HepG2 (cell line): Measurements from ENCODE around the gene SMAD2.

Experiments used
- ADNP ChIP-seq: sonication (generic); formaldehyde crosslinking; IDR thresholded peaks from 2 replicates; pipeline ENCODE4 v1.4.0; 2020; ENCODE audit warnings: missing genetic modification reagents
- CBX1 ChIP-seq: IDR thresholded peaks from one replicate; pipeline ENCODE4 v1.6.1; 2016; ENCODE audit warnings: antibody characterized with exemption, low read depth
- CREB1 ChIP-seq, 2 experiments: fragments of 450-650 bp in 1 of 2; IDR thresholded peaks; 2 replicates each; pipeline ENCODE4 v1.6.1; 2016 to 2017; ENCODE audit warnings: control low read depth in 1 of 2, mild to moderate bottlenecking in 1 of 2, missing compliant biosample characterization in 1 of 2, missing genetic modification characterization in 1 of 2
- DR1 ChIP-seq: sonication (generic); formaldehyde crosslinking; IDR thresholded peaks from 2 replicates; pipeline ENCODE4 v1.8.0; 2021; ENCODE audit warnings: mild to moderate bottlenecking, missing genetic modification reagents, inconsistent platforms
- EP300 ChIP-seq, 3 experiments: sonication (generic) in 1 of 3; formaldehyde crosslinking in 1 of 3; IDR thresholded peaks; 2 replicates each; pipeline versions ENCODE4 v1.5.1 to v1.6.1; 2011 to 2020; ENCODE audit warnings: low read depth in 2 of 3, low read length in 2 of 3, borderline replicate concordance in 1 of 3, improper control_type of control experiment in 1 of 3, mild to moderate bottlenecking in 1 of 3, missing genetic modification reagents in 1 of 3, moderate library complexity in 1 of 3
- KDM1A ChIP-seq: IDR thresholded peaks from 2 replicates; pipeline ENCODE4 v1.6.1; 2016; ENCODE audit warnings: missing compliant biosample characterization
- MEF2D ChIP-seq: sonication (generic); formaldehyde crosslinking; IDR thresholded peaks from 2 replicates; pipeline ENCODE4 v1.5.1; 2020; ENCODE audit warnings: mild to moderate bottlenecking, missing genetic modification reagents
- PHF20 ChIP-seq: sonication (generic); formaldehyde crosslinking; IDR thresholded peaks from 2 replicates; pipeline ENCODE4 v1.5.0; 2020; ENCODE audit warnings: mild to moderate bottlenecking, missing genetic modification reagents
- POLR2AphosphoS5 ChIP-seq: IDR thresholded peaks from 2 replicates; pipeline ENCODE4 v1.6.1; 2012; ENCODE audit warnings: low read depth, low read length
- PRPF4 ChIP-seq: fragments of 200-400 bp; formaldehyde crosslinking; IDR thresholded peaks from 2 replicates; pipeline ENCODE4 v1.6.1; 2016; ENCODE audit warnings: low read length, low read depth; ENCODE audit not compliant: poor library complexity, severe bottlenecking
- RNF2 ChIP-seq: fragments of 450-650 bp; conservative IDR thresholded peaks from 2 replicates; pipeline ENCODE4 v1.6.1; 2016; ENCODE audit warnings: low read depth
- ZNF775 ChIP-seq: sonication (generic); formaldehyde crosslinking; IDR thresholded peaks from 2 replicates; pipeline ENCODE4 v1.4.0; 2020; ENCODE audit warnings: missing genetic modification reagents, mild to moderate bottlenecking, moderate library complexity, borderline replicate concordance
- TF ChIP-seq, protein P1 (sequence below): sonication (generic); formaldehyde crosslinking; IDR thresholded peaks from 2 replicates; pipeline ENCODE4 v1.5.0; 2020; ENCODE audit warnings: mild to moderate bottlenecking, missing genetic modification reagents, moderate library complexity
- TF ChIP-seq, protein P2 (sequence below): sonication (generic); formaldehyde crosslinking; IDR thresholded peaks from 2 replicates; pipeline ENCODE4 v1.8.0; 2022; ENCODE audit warnings: missing genetic modification reagents, mild to moderate bottlenecking, borderline replicate concordance

DNA sequence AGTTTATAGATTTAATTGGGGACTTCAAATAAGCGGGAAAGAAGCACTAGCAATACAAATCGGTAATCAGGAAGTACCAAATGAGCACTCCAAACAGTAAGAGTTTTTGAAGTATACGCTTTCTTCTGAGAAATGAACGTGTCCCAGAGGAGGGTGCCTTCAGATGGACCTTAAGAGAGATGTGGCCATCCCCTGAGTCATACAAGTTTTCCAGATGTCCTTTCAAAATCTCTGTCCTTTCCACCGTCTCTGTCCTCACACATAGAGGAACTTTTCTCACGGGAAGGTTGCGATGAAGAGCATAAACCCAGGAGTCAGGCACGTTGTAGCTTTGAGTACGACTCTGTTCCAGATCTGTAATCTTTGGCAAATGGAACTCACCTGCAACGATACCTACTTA is 1.7 kb upstream of the SMAD2 start:
- TF ChIP-seq, protein P1, sequence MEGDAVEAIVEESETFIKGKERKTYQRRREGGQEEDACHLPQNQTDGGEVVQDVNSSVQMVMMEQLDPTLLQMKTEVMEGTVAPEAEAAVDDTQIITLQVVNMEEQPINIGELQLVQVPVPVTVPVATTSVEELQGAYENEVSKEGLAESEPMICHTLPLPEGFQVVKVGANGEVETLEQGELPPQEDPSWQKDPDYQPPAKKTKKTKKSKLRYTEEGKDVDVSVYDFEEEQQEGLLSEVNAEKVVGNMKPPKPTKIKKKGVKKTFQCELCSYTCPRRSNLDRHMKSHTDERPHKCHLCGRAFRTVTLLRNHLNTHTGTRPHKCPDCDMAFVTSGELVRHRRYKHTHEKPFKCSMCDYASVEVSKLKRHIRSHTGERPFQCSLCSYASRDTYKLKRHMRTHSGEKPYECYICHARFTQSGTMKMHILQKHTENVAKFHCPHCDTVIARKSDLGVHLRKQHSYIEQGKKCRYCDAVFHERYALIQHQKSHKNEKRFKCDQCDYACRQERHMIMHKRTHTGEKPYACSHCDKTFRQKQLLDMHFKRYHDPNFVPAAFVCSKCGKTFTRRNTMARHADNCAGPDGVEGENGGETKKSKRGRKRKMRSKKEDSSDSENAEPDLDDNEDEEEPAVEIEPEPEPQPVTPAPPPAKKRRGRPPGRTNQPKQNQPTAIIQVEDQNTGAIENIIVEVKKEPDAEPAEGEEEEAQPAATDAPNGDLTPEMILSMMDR (CRISPR knock-in tag), result no peak
- TF ChIP-seq POLR2AphosphoS5 (no peak), PRPF4 (no peak), RNF2 (no peak), ADNP (CRISPR knock-in tag) (no peak), ZNF775 (CRISPR knock-in tag) (no peak), PHF20 (CRISPR knock-in tag) (no peak), CREB1 (IDR thresholded peaks at IDR 0.05) (no peak), CREB1 (CRISPR knock-in tag; IDR thresholded peaks at IDR 0.05) (no peak), MEF2D (CRISPR knock-in tag) (no peak), DR1 (CRISPR knock-in tag) (no peak), CBX1 (no peak), KDM1A (CRISPR knock-in tag) (no peak), EP300 (IDR thresholded peaks at IDR 0.05; ENCODE audit: low read depth in 2 of 2, low read length in 2 of 2) (no peak), EP300 (CRISPR knock-in tag; IDR thresholded peaks at IDR 0.05; ENCODE audit: borderline replicate concordance) (no peak)
- TF ChIP-seq, protein P2, sequence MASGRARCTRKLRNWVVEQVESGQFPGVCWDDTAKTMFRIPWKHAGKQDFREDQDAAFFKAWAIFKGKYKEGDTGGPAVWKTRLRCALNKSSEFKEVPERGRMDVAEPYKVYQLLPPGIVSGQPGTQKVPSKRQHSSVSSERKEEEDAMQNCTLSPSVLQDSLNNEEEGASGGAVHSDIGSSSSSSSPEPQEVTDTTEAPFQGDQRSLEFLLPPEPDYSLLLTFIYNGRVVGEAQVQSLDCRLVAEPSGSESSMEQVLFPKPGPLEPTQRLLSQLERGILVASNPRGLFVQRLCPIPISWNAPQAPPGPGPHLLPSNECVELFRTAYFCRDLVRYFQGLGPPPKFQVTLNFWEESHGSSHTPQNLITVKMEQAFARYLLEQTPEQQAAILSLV, result no peak
